Subcutaneous abdominal adipose tissue (tissue), 5 donors: ENCODE data around the gene HAS3.

Source experiments
- H3K27ac ChIP-seq: one replicate; pipeline ENCODE4 v1.7.0; 2013; ENCODE audit warnings: low read depth, mild to moderate bottlenecking, inconsistent platforms, low read length, moderate library complexity
- H3K27me3 ChIP-seq, 5 donors: one replicate each; pipeline ENCODE4 v1.7.0; 2013; ENCODE audit warnings: low read length in 5 of 5, inconsistent platforms in 1 of 5; ENCODE audit not compliant: control insufficient read depth in 5 of 5, insufficient read depth in 4 of 5
- H3K36me3 ChIP-seq, 5 donors: one replicate each; pipeline ENCODE4 v1.7.0; 2013; ENCODE audit warnings: low read length in 5 of 5; ENCODE audit not compliant: control insufficient read depth in 5 of 5, insufficient read depth in 5 of 5
- H3K4me1 ChIP-seq, 5 donors: one replicate each; pipeline ENCODE4 v1.7.0; 2013; ENCODE audit warnings: low read length in 5 of 5, mild to moderate bottlenecking in 3 of 5, moderate library complexity in 1 of 5; ENCODE audit not compliant: control insufficient read depth in 5 of 5, insufficient read depth in 5 of 5
- H3K4me3 ChIP-seq, 5 donors: one replicate each; pipeline ENCODE4 v1.7.0; 2013; ENCODE audit warnings: low read length in 5 of 5, low read depth in 1 of 5
- H3K9ac ChIP-seq, 5 donors: one replicate each; pipeline ENCODE4 v1.7.0; 2013; ENCODE audit warnings: low read length in 5 of 5, mild to moderate bottlenecking in 4 of 5, moderate library complexity in 3 of 5
- H3K9me3 ChIP-seq, 5 donors: one replicate each; pipeline ENCODE4 v1.7.0; 2013; ENCODE audit warnings: low read length in 5 of 5; ENCODE audit not compliant: control insufficient read depth in 5 of 5
- donor health status: healthy.
- donor health status: healthy.
- donor health status: healthy.
- donor health status: healthy.
- donor health status: healthy.

HAS3 gene

GRCh38 chr16:69114976-69115355 lies 9.5 kb downstream of the HAS3 start:
- Histone ChIP-seq H3K27me3 (no peaks in the 10 kb centered on the region), H3K4me3 (no peak overlapping the region), H3K36me3 (peaks cover 4 to 71% (median 56%) of the 10 kb centered on the region in 5 donors), H3K9ac (no peak overlapping the region), H3K9me3 (no peaks in the 10 kb centered on the region), H3K27ac (no peak overlapping the region), H3K4me1 (peaks cover 5 to 54% (median 28%) of the 10 kb centered on the region in 5 donors)

DNA sequence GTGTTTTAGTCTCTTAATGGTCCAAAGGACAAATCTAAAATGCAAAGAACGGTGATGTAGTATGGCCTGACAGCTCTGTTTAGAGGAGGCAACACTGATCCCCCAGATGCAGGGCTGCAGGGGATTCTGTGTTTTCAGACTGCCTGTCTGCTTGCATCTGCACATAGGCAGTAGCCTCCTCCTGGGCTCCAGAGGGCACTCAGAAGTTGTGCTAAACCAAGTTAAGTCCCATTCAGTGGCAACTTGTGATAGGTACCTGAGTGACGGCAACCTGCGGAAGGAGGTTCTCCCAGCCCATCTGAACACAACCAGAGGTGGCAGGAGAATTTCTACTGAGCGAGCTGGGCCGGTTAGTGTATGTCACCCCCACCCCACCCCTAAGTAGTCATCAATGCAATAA lies 9.9 kb downstream of the HAS3 start:
- Histone ChIP-seq H3K27ac (no peak overlapping the region), H3K4me1 (peaks cover 5 to 54% (median 28%) of the 10 kb centered on the region in 5 donors), H3K9me3 (no peaks in the 10 kb centered on the region), H3K27me3 (no peaks in the 10 kb centered on the region), H3K4me3 (no peak overlapping the region), H3K9ac (no peak overlapping the region), H3K36me3 (peaks cover 4 to 73% (median 58%) of the 10 kb centered on the region in 5 donors)

DNA sequence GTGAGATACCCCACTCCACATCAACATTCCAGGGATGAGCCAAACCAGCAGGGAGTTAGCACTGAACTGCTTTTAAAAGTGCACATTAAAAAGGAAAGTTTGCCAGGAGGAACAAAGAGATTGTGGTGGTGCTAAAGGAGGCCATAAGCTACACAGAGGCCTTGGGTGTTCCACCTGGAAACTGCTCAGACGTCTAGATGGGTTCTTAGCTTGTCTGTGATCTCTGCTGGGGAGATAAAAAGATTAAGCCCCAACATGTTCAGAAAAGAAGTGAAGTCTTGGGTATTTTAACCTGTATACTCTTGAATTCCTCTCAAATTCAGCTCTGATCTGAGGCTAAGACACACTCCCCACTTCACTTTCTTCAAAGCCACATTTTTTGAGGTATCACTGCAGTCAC lies 10.4 kb downstream of the HAS3 start:
- Histone ChIP-seq H3K4me1 (peaks cover 5 to 54% (median 28%) of the 10 kb centered on the region in 5 donors), H3K9me3 (no peaks in the 10 kb centered on the region), H3K36me3 (peaks cover 4 to 73% (median 58%) of the 10 kb centered on the region in 5 donors), H3K27me3 (no peaks in the 10 kb centered on the region), H3K27ac (no peak overlapping the region), H3K9ac (no peak overlapping the region), H3K4me3 (no peak overlapping the region)

GRCh38 chr16:69116256-69116875 lies 10.9 kb downstream of the HAS3 start:
- Histone ChIP-seq H3K9me3 (no peaks in the 10 kb centered on the region), H3K27me3 (no peaks in the 10 kb centered on the region), H3K36me3 (peaks cover 7 to 76% (median 62%) of the 10 kb centered on the region in 5 donors), H3K27ac (no peak overlapping the region), H3K4me3 (no peak overlapping the region), H3K9ac (no peak overlapping the region), H3K4me1 (peaks cover 5 to 54% (median 28%) of the 10 kb centered on the region in 5 donors)

DNA sequence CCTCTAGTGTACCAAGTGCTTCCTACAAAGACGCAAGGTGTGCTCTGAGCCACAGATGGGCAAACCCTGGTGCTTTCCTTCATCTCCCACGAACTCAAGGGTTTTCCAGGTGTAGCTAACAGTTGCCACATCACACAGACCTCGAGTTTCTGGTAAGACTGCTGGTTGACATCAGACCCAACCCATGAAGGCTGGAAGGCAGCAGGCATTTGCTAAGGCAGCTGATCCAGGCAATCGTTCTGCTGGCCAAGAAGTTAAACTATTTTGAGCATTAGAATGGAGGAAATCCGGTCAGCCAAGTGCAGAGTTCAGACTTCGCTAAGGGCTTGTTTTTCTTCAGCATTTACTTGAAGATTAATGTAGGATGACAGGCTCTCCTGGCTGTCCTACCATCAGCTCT lies 11.5 kb downstream of the HAS3 start:
- Histone ChIP-seq H3K27ac (no peak overlapping the region), H3K9me3 (no peaks in the 10 kb centered on the region), H3K27me3 (no peaks in the 10 kb centered on the region), H3K4me3 (no peak overlapping the region), H3K4me1 (peaks cover 5 to 51% (median 28%) of the 10 kb centered on the region in 5 donors), H3K9ac (no peak overlapping the region), H3K36me3 (peaks cover 7 to 71% (median 62%) of the 10 kb centered on the region in 5 donors)

- H3K4me1 ChIP-seq, result peaks cover 5 to 39% (median 26%) of the 10 kb centered on the region in 5 donors
- no peak overlapping the region for H3K9ac ChIP-seq
- no peaks in the 10 kb centered on the region for H3K9me3 ChIP-seq
- no peak overlapping the region for H3K4me3 ChIP-seq
- peaks cover 7 to 67% (median 58%) of the 10 kb centered on the region in 5 donors for H3K36me3 ChIP-seq
- no peaks in the 10 kb centered on the region for H3K27me3 ChIP-seq
- no peak overlapping the region for H3K27ac ChIP-seq
Measured at GRCh38 chr16:69118468-69118867, 13.0 kb downstream of the HAS3 start.

DNA sequence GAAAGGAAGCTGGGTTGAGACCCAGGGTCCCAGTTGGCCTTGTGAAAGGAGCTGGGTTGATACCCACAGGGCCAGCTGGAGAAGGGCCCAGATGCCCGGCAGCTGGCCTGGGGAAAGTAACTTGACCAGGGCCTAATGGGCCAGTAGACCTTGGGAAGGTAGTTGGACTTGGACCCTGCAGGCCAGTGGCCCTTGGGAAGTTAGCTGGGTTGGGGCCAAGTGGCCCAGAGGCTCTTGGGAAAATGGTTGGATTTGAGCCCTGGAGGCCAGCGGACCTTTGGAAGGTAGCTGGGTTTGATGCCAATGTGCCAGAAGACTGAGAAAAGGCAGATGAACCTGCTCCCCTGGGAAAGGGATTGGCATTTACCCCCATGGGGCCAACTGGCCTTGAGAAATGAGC lies 13.5 kb downstream of the HAS3 start:
- no peak overlapping the region for H3K9ac ChIP-seq
- peaks cover 7 to 63% (median 53%) of the 10 kb centered on the region in 5 donors for H3K36me3 ChIP-seq
- H3K27ac ChIP-seq, result no peak overlapping the region
- no peak overlapping the region for H3K4me3 ChIP-seq
- H3K4me1 ChIP-seq, result peaks cover 5 to 39% (median 26%) of the 10 kb centered on the region in 5 donors
- H3K27me3 ChIP-seq, result no peaks in the 10 kb centered on the region
- no peaks in the 10 kb centered on the region for H3K9me3 ChIP-seq

GRCh38 chr16:69119536-69119935 lies 14.1 kb downstream of the HAS3 start:
- Histone ChIP-seq H3K36me3 (peaks cover 7 to 58% (median 48%) of the 10 kb centered on the region in 5 donors), H3K27ac (no peak overlapping the region), H3K4me3 (no peak overlapping the region), H3K9me3 (no peaks in the 10 kb centered on the region), H3K9ac (no peak overlapping the region), H3K4me1 (peaks cover 5 to 39% (median 26%) of the 10 kb centered on the region in 5 donors), H3K27me3 (no peaks in the 10 kb centered on the region)

- no peaks in the 10 kb centered on the region for H3K9me3 ChIP-seq
- no peak overlapping the region for H3K4me3 ChIP-seq
- H3K9ac ChIP-seq, result no peak overlapping the region
- H3K36me3 ChIP-seq, result peaks cover 7 to 53% (median 41%) of the 10 kb centered on the region in 5 donors
- H3K27ac ChIP-seq, result no peak overlapping the region
- no peaks in the 10 kb centered on the region for H3K27me3 ChIP-seq
- peaks cover 5 to 39% (median 26%) of the 10 kb centered on the region in 5 donors for H3K4me1 ChIP-seq
Measured at GRCh38 chr16:69120096-69120664, 14.7 kb downstream of the HAS3 start.

GRCh38 chr16:69123910-69124309 lies 18.5 kb downstream of the HAS3 start:
- Histone ChIP-seq H3K36me3 (peaks cover 3 to 30% (median 22%) of the 10 kb centered on the region in 5 donors), H3K27ac (no peak overlapping the region), H3K9me3 (no peaks in the 10 kb centered on the region)

More at GRCh38 chr16:69123910-69124309, 18.5 kb downstream of the HAS3 start:
- Histone ChIP-seq H3K9ac (no peak overlapping the region), H3K27me3 (no peaks in the 10 kb centered on the region), H3K4me1 (peaks cover 0 to 14% (median 10%) of the 10 kb centered on the region in 5 donors), H3K4me3 (no peak overlapping the region)
